ENCODE data around the gene MUC16.

MUC16 gene

GRCh38 chr19:9009431-9009830, 778 bp downstream of the MUC16 start:
- DNase-seq (ENCODE audit: low read depth in 1 of 2, low spot score in 1 of 2), result no peak

GRCh38 chr19:9008667-9009066, 1.5 kb downstream of the MUC16 start:
- DNase-seq (ENCODE audit: low read depth in 1 of 2, low spot score in 1 of 2), result no peak

- DNase-seq (ENCODE audit: low read depth in 1 of 2, low spot score in 1 of 2), result no peak
Observed at GRCh38 chr19:9000933-9001332, 9.3 kb downstream of the MUC16 start.

- DNase-seq (ENCODE audit: low read depth in 1 of 2, low spot score in 1 of 2), result no peak
Observed at GRCh38 chr19:8988204-8988603, 22.0 kb downstream of the MUC16 start.

GRCh38 chr19:8986296-8986695, 23.9 kb downstream of the MUC16 start:
- DNase-seq (ENCODE audit: low read depth in 1 of 2, low spot score in 1 of 2), result no peak

- no peak for DNase-seq (ENCODE audit: low read depth in 1 of 2, low spot score in 1 of 2)
Observed at GRCh38 chr19:8973501-8974091, 36.6 kb downstream of the MUC16 start.

DNA sequence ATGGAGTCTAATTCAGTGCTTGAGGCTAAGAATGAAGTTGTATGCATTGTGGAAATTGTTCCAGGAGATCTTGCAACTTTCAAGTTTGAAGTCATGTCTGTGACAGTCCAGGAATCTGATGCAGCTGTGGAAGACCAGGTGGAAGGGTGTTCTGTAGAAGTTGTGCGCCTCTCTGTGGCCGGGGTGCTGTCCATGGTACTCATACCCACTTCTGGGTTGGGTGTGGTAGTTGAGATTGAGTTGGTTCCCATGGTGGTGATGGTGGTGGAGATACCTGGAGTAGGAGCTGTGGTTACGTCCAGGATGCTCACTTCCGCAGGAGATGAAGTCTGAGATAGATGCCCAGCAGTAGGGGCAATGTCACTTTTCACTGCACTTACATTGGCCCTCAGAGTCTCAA, 44.3 kb downstream of the MUC16 start:
- DNase-seq (ENCODE audit: low read depth in 1 of 2, low spot score in 1 of 2), result no peak

All from activated T-helper 1 cell treated with anti-CD3 and anti-CD28 coated beads, Interleukin-2, amount 50 U/mL, for 16 hours (primary cell).